Erythroblast (primary cell): Measurements from ENCODE around the gene UBB.

Experiments
- GATA1 ChIP-seq: IDR thresholded peaks from 2 replicates; pipeline ENCODE4 v1.6.1; 2011; ENCODE audit warnings: low read depth, mild to moderate bottlenecking, control low read depth, low read length, moderate library complexity
- POLR2A ChIP-seq: IDR thresholded peaks from 2 replicates; pipeline ENCODE4 v1.6.1; 2011; ENCODE audit warnings: mild to moderate bottlenecking, low read length

DNA sequence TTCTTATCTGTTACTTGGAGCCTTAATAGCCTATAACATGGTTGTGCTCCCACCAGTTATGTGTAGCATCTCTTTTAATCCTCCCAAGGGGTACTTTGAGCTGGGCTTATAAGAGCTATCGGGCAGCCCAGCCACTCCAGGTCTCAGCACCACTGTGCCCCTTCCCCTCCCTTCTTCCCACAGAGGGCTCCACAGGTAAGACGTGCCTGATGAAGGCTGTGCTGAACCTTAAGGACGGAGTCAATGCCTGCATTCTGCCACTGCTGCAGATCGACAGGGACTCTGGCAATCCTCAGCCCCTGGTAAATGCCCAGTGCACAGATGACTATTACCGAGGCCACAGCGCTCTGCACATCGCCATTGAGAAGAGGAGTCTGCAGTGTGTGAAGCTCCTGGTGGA, 41.5 kb downstream of the UBB start:
- TF ChIP-seq POLR2A (no peak), GATA1 (no peak)
